HCT116 (cell line): ENCODE measurements around the gene PRAMEF12.

ENCODE experiments used
- CEBPB ChIP-seq: IDR thresholded peaks from 2 replicates; pipeline ENCODE4 v1.6.1; 2012; ENCODE audit warnings: low read depth
- CTCF ChIP-seq, 3 experiments: fragments of 200-600 bp in 1 of 3; sonication (generic) in 1 of 3; IDR thresholded peaks in 2 of 3; conservative IDR thresholded peaks in 1 of 3; 2 replicates each; pipeline ENCODE4 v1.5.1; 2012 to 2017; ENCODE audit warnings: low read depth in 2 of 3, low read length in 2 of 3, antibody characterized with exemption in 1 of 3, borderline replicate concordance in 1 of 3, control low read depth in 1 of 3, mild to moderate bottlenecking in 1 of 3, mixed read lengths in 1 of 3, mixed run types in 1 of 3, moderate library complexity in 1 of 3; ENCODE audit not compliant: insufficient read depth in 1 of 3
- EGR1 ChIP-seq: IDR thresholded peaks from 2 replicates; pipeline ENCODE4 v1.6.1; 2012; ENCODE audit warnings: low read depth
- EZH2 ChIP-seq: fragments of 200-600 bp; sonication (generic); IDR thresholded peaks from 2 replicates; pipeline ENCODE4 v1.6.1; 2017; ENCODE audit warnings: antibody characterized with exemption, mixed run types
- POLR2A ChIP-seq: IDR thresholded peaks from 2 replicates; pipeline ENCODE4 v1.7.0; 2011; ENCODE audit warnings: borderline replicate concordance; ENCODE audit not compliant: insufficient read depth, insufficient read length; ENCODE audit errors: extremely low read depth
- POLR2AphosphoS5 ChIP-seq: IDR thresholded peaks from 2 replicates; pipeline ENCODE4 v1.6.1; 2011; ENCODE audit warnings: mild to moderate bottlenecking, low read depth, low read length, moderate library complexity
- RAD21 ChIP-seq: IDR thresholded peaks from 2 replicates; pipeline ENCODE4 v1.6.1; 2012; ENCODE audit warnings: low read depth, mild to moderate bottlenecking
- SIN3A ChIP-seq: IDR thresholded peaks from 2 replicates; pipeline ENCODE4 v1.6.1; 2012; ENCODE audit warnings: low read depth
- SP1 ChIP-seq: IDR thresholded peaks from 2 replicates; pipeline ENCODE4 v1.6.1; 2012; ENCODE audit warnings: low read depth
- YY1 ChIP-seq: IDR thresholded peaks from 2 replicates; pipeline ENCODE4 v1.6.1; 2011; ENCODE audit warnings: low read length, low read depth, moderate library complexity, mild to moderate bottlenecking; ENCODE audit not compliant: insufficient replicate concordance; ENCODE audit errors: extremely low read depth
- TF ChIP-seq, protein P1 (sequence below): IDR thresholded peaks from 2 replicates; pipeline ENCODE4 v1.6.1; 2012
- TF ChIP-seq, protein P2 (sequence below): IDR thresholded peaks from 2 replicates; pipeline ENCODE4 v1.6.1; 2012
- TF ChIP-seq, protein P3 (sequence below): IDR thresholded peaks from 2 replicates; pipeline ENCODE4 v1.6.1; 2012; ENCODE audit warnings: low read depth

- TF ChIP-seq POLR2A: no peak
- TF ChIP-seq CTCF (IDR thresholded peaks at IDR 0.05 in 2 of 3, conservative IDR thresholded peaks at IDR 0.05 in 1 of 3; ENCODE audit: borderline replicate concordance in 1 of 3, insufficient read depth in 1 of 3, low read depth in 2 of 3, low read length in 2 of 3): no peak
- no peak for TF ChIP-seq POLR2AphosphoS5
- no peak for TF ChIP-seq SIN3A
- TF ChIP-seq EZH2: no peak
- TF ChIP-seq RAD21: no peak
- no peak for TF ChIP-seq YY1
- TF ChIP-seq, protein P1, sequence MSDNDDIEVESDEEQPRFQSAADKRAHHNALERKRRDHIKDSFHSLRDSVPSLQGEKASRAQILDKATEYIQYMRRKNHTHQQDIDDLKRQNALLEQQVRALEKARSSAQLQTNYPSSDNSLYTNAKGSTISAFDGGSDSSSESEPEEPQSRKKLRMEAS: no peak
- no peak for TF ChIP-seq SP1
- TF ChIP-seq CEBPB: no peak
- TF ChIP-seq, protein P2, sequence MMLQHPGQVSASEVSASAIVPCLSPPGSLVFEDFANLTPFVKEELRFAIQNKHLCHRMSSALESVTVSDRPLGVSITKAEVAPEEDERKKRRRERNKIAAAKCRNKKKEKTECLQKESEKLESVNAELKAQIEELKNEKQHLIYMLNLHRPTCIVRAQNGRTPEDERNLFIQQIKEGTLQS: no peak
- no peak for TF ChIP-seq EGR1
- TF ChIP-seq, protein P3, sequence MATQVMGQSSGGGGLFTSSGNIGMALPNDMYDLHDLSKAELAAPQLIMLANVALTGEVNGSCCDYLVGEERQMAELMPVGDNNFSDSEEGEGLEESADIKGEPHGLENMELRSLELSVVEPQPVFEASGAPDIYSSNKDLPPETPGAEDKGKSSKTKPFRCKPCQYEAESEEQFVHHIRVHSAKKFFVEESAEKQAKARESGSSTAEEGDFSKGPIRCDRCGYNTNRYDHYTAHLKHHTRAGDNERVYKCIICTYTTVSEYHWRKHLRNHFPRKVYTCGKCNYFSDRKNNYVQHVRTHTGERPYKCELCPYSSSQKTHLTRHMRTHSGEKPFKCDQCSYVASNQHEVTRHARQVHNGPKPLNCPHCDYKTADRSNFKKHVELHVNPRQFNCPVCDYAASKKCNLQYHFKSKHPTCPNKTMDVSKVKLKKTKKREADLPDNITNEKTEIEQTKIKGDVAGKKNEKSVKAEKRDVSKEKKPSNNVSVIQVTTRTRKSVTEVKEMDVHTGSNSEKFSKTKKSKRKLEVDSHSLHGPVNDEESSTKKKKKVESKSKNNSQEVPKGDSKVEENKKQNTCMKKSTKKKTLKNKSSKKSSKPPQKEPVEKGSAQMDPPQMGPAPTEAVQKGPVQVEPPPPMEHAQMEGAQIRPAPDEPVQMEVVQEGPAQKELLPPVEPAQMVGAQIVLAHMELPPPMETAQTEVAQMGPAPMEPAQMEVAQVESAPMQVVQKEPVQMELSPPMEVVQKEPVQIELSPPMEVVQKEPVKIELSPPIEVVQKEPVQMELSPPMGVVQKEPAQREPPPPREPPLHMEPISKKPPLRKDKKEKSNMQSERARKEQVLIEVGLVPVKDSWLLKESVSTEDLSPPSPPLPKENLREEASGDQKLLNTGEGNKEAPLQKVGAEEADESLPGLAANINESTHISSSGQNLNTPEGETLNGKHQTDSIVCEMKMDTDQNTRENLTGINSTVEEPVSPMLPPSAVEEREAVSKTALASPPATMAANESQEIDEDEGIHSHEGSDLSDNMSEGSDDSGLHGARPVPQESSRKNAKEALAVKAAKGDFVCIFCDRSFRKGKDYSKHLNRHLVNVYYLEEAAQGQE: no peak
Measured at GRCh38 chr1:12763479-12763878, 10.1 kb upstream of the PRAMEF12 start.
